HL-60/S4 (cell line): ENCODE measurements around the gene ATXN1.

Experiments
- in situ Hi-C: fragments of 300-500 bp; cut with MboI; formaldehyde crosslinking; loops from 2 replicates; pipeline ENCODE4 v1.14.3; 2022; ENCODE audit warnings: low sequenced_read_pairs

ATXN1 gene

DNA sequence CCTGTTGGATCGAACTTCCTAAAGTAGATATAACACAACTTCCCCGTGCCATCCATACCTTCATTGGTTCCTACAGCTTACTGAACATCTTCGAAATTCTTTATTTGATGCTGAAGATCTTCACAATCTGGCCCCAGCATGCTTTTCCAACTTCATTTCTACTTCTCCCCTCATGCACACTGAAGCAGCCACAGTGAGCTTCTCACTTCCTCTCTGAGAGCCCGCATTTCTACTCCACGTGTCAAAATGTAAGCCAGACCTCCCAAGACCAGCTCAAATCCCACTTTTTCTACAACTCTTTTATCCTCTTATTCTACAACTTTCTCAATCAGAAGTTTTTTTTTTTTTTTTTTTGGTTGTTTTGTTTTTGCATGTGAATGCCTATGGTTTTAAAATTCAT is 268.1 kb downstream of the ATXN1 start:
- in situ Hi-C loops: no loop called here

DNA sequence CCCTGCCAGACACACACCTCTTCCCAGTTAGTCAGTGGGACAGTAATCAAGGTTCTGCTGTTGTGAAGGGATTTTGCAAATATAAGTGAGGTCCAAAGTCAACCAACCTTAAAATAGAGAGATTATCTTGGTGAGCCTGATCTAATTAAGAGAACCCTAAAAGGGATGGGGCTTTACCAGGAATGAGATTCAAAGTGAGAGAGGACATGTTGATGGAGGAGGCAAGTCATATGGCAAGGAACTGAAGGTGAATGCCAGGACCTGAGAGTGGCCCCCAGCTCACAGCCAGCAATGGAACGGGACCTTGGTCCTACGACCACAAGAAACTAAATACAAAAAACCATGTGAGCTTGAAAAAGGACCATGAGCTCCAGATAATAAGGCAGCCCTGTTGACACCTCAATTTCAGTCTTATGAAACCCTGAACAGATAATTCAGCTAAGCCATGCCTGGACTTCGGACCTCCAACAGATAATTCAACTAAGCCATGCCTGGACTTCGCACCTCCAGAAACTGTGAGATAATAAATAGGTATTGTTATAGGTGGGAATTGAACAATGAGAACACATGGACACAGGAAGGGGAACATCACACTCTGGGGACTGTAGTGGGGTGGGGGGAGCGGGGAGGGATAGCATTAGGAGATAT is 269.5 kb downstream of the ATXN1 start:
- in situ Hi-C loops: no loop called here

DNA sequence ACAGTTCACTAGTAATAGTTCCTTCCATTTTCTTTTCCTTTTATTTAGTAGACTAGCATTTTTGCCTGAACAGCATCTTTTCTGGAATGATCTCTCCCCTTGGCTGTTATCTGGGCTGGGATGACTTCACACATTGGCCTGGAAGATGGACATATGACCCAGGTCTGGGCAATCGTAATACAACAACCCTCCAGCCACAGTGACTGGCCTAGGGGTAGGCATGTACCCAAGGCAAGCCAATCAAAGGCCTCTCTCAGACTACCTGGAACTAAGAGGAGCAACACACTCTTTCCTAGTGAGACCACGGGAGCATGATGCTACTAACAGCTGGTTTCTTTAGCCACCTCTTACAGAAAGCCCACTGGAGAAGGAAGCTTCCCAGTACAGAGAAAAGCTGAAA is 270.6 kb downstream of the ATXN1 start:
- in situ Hi-C loops: no loop called here

GRCh38 chr6:16488813-16489212 is 272.4 kb downstream of the ATXN1 start:
- in situ Hi-C loops: no loop called here

DNA sequence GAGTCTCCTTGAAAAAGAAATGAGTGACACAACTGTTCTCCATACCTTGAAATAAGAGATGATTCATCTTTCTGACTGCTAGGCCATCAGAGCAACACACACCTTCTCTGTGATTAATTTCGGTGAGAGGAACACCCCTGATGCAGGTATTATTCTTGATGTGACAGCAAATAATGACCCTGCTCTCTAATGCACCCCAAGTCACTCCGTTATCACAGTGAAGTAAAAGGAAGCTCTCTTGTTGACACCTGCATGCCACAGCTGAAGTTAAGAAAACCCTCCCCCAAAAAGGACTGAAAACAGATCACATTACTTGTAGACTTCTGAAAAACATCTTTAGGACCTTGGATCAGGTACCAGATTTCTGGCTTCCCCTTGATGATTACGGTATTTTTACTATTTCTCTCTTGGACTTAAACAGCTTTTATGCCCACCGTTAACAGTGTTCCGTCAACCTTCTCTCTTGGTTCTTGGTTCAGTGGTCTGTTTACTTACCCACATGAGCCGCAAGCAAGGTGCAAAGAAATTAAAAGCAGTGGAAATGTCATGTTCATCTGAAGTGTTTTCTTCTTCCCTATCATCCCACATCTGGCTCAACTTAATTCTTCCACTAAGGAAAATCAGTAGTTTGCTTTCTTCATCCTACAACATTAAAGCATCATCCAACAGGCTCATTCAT is 273.1 kb downstream of the ATXN1 start:
- in situ Hi-C loops: no loop called here

DNA sequence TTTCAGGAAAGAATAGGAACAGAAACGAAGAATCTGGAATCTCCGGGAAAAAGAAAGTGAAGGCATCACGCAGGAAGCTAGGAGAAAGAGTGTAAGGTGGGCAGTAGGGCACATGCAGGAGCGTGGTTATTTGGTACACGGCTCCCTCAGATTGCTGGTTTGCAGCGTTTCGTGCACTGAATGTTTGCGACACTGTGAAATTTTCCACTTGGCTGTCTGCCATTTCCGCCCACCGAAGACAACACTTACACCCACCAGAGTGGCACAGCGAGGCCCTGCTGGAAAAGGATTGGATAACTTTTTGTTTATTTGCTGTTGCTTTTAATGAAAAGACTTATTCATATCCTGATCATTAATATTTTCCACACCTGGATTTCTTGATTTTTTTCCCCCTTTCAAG is 274.6 kb downstream of the ATXN1 start:
- in situ Hi-C loops: no loop called here

DNA sequence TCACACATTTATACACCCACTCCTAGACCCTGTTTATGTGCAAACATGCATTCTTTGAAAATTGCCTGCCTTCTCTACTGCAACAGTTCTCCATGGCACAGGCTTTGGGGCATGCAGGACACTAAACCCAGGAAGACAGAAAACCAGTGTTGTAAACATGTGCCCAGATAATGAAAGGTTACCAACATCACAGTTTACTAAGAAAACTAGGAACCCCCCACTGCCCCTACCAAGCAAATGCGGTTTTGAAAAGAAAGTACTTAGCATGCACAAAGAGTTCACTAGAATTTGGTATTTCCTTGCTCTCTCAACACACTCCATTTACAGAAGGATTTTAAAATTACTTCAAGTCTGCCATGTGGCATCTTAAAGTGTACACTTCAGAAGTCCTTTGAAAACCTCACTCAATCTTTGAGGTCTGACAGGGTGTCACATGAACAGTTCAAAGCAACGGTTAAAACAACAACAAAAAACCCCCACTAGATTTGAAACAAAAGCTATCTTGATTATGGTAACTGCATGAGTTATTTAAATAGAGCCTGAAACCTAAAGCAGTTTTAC is 277.9 kb downstream of the ATXN1 start:
- in situ Hi-C loops: no loop called here

- in situ Hi-C loops: no loop called here
These were observed 278.5 kb downstream of the ATXN1 start for GRCh38 chr6:16482702-16483314.

DNA sequence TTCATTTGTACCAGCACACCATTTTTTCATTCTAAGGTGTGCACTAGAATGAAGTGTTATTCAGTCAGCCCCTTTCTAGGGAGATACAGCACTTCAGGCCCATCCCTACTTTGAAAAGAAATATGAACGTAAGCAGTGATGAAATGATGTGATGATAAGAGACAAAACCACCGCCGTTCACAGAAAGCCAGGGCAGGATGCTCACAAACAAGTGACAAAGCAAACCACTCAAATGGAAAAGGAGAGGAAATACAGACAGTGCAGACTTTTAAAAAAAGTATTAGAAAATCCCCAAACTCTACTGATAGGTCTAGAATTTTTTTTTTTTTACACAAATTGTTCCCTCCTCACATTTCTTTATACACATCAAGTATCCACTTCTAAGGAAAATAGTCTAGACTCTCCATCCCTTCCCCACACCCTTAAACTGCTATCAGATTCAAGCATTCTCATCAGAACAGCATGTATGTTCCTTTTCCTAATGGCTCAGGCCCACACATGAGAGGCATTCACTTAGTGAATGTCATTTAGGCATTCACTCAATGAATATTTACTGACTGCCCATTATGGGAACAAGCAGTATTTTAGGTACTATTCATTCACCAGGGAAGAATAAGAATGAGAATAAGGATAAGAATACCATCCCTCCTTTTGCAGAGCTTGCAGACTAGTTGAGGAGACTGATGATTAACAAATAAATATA is 279.4 kb downstream of the ATXN1 start:
- in situ Hi-C loops: no loop called here

DNA sequence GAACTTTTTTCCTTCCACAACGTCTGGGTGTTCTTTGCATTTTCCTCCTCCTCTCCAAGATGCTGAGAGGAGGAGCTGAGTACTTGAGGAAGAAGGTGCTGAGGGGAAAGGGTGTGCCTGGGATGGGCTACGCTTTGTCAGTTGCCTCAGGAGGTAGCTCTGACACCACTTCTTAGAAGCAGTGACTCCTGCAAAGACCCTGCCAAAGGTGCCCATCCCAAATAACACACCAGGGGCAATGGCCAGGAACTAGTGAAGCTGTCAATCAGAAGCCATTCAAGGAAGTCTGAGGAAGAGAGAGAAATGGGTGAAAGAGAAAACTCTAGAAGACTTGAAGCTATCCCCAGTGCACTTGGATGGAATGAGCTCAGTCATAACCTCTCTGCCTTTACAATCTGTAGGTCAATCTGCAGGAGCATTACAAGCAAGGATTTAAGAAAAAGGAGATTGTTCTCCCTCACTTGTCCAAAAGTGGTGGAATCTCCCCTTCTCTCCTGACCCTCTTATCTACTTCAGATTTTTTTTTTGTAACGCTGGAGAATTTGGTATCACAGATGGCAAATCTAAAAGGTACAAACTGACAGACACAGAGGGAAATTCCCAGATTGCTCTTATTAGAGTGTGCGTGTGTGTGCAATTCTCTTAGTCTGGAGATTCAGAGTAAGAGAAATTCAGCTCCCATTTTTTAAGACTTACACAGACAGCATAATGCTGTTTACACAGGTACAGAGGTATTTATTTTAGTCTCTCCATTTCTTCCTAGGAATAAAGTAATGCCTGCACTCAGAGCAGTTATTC is 280.3 kb downstream of the ATXN1 start:
- in situ Hi-C loops: no loop called here

- in situ Hi-C loops: no loop called here
These were observed 283.7 kb downstream of the ATXN1 start for GRCh38 chr6:16477367-16478149.

GRCh38 chr6:16476861-16477260 is 284.4 kb downstream of the ATXN1 start:
- in situ Hi-C loops: no loop called here

DNA sequence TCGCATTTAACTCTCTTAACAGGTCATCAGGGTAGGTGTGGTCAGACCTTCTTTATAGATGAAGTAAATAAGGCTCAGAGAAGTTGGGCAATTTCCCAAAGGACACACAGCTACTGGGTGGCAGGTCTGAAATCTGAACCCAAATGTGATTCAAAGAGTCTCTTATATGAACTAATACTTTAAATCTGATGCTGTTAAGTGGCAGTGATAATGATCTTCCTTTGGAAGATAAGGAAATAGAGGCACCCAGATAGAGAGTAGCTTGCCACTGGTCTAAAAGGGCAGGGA is 285.8 kb downstream of the ATXN1 start:
- in situ Hi-C loops: no loop called here

GRCh38 chr6:16474772-16475493 is 286.3 kb downstream of the ATXN1 start:
- in situ Hi-C loops: no loop called here

GRCh38 chr6:16473908-16474771 is 287.1 kb downstream of the ATXN1 start:
- in situ Hi-C loops: no loop called here

DNA sequence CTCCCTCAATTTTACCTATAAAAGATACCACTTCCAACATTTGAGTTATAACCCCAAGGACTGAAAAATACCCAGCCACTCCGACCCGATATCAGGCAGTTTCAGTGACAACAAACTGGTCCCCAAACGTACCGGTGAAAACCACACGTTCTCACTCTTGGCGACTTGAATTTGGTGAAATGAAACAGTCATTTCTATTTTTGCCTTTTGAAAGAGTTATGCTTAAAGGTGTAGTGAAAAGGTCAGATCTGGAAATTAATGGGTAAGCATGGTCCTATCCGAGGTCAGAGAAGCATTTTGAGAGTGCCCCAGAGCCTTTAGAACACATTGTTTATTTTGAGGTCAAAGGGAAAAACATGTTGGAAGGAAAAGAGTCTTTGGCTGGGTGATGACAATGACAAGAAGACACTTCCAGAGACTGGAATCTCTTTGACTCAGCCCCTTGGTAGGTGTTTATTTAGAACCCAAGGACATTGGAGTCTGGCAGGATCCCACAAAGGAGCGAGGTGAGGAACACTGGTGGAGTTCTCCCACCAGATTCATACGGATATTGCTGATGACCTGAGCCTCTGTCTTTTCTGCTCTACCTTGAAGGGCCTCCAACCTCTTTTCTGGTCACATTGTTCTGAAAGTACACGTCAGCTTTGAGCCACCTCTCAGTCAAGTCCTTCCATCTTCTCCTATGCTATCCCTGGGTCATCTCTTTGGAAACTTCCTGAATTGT is 287.9 kb downstream of the ATXN1 start:
- in situ Hi-C loops: no loop called here

DNA sequence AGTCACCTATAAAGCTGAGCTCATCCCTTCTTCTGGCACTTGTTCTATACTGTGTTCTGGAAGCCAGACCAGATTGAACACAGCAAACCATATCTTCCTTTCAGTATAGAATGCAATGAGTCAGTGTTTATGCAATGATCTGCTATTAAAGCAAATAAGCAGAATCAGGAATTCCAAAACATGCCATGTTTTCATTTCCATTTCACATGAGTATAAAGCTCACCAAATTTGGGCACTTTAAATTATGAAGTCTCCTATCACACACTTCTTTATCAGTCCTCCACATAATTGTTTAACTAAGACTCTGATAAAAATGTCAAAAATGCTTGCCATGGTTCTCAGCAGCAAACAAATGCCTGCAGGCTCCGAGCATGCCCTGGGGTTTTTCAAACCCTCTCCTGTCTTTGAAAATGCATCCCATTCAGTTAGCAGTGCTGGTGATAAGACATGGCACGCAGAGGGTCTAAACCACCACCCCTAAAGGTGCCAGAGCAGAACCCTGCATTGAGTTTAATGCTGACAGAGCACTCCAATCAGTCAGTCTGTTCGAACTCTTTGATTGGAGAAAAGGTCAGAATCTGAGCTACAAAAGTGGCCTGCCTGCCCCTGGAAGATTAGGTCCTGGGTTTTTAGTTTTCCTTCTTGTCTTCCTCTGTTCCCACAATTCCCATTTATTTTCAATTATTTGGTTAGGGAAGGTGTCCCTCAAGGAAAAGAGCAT is 288.8 kb downstream of the ATXN1 start:
- in situ Hi-C loops: no loop called here
